ENCODE measurements around the gene TTN.
"Not testable (repeated sequence)": the region's sequence is repeated elsewhere in the genome, so short reads cannot be mapped to it uniquely, and the experiment has no call there.

Gene TTN

GRCh38 chr2:178732913-178733312 is 74.3 kb downstream of the TTN start:
- no peak for DNase-seq

- no peak for DNase-seq
These were observed 75.9 kb downstream of the TTN start for GRCh38 chr2:178731300-178731699.

- no peak for DNase-seq
These were observed 77.2 kb downstream of the TTN start for GRCh38 chr2:178730049-178730448.

GRCh38 chr2:178723786-178724346 is 83.4 kb downstream of the TTN start:
- no peak for DNase-seq

GRCh38 chr2:178722296-178722695 is 84.9 kb downstream of the TTN start:
- DNase-seq = no peak

GRCh38 chr2:178718988-178719387 is 88.2 kb downstream of the TTN start:
- no peak for DNase-seq

- no peak for DNase-seq
These were observed 88.9 kb downstream of the TTN start for GRCh38 chr2:178718283-178718682.

- no peak for DNase-seq
These were observed 90.8 kb downstream of the TTN start for GRCh38 chr2:178716394-178716793.

GRCh38 chr2:178715366-178715765 is 91.9 kb downstream of the TTN start:
- no peak for DNase-seq

- DNase-seq = no peak
These were observed 99.7 kb downstream of the TTN start for GRCh38 chr2:178707476-178707875.

- no peak for DNase-seq
These were observed 102.3 kb downstream of the TTN start for GRCh38 chr2:178704876-178705275.

- DNase-seq = no peak
These were observed 104.9 kb downstream of the TTN start for GRCh38 chr2:178702361-178702760.

GRCh38 chr2:178700922-178701342 is 106.3 kb downstream of the TTN start:
- DNase-seq = no peak

- DNase-seq = no peak
These were observed 107.1 kb downstream of the TTN start for GRCh38 chr2:178700136-178700535.

GRCh38 chr2:178692845-178693244 is 114.4 kb downstream of the TTN start:
- no peak for DNase-seq

- DNase-seq = no peak
These were observed 117.4 kb downstream of the TTN start for GRCh38 chr2:178689808-178690207.

GRCh38 chr2:178683877-178684276 is 123.3 kb downstream of the TTN start:
- no peak for DNase-seq

GRCh38 chr2:178681081-178681480 is 126.1 kb downstream of the TTN start:
- no peak for DNase-seq

- no peak for DNase-seq
These were observed 127.3 kb downstream of the TTN start for GRCh38 chr2:178679891-178680290.

- no peak for DNase-seq
These were observed 129.6 kb downstream of the TTN start for GRCh38 chr2:178677599-178677998.

GRCh38 chr2:178676046-178676445 is 131.2 kb downstream of the TTN start:
- no peak for DNase-seq

- no peak for DNase-seq
These were observed 133.1 kb downstream of the TTN start for GRCh38 chr2:178674122-178674521.

GRCh38 chr2:178666458-178666857 is 140.8 kb downstream of the TTN start:
- DNase-seq = no peak

GRCh38 chr2:178658480-178658879 is 148.7 kb downstream of the TTN start:
- DNase-seq = not testable (repeated sequence)

GRCh38 chr2:178650554-178650953 is 156.7 kb downstream of the TTN start:
- no peak for DNase-seq

- no peak for DNase-seq
These were observed 162.3 kb downstream of the TTN start for GRCh38 chr2:178644919-178645318.
